ENCODE measurements around the gene ACBD4. TPM values are rescaled to one million over a fixed set of nuclear protein-coding genes. Genes with fewer than 3 reads are reported as not detected.

Gene ACBD4
- total RNA-seq, 1 donor from 2014 or later = 20.6 TPM

DNA sequence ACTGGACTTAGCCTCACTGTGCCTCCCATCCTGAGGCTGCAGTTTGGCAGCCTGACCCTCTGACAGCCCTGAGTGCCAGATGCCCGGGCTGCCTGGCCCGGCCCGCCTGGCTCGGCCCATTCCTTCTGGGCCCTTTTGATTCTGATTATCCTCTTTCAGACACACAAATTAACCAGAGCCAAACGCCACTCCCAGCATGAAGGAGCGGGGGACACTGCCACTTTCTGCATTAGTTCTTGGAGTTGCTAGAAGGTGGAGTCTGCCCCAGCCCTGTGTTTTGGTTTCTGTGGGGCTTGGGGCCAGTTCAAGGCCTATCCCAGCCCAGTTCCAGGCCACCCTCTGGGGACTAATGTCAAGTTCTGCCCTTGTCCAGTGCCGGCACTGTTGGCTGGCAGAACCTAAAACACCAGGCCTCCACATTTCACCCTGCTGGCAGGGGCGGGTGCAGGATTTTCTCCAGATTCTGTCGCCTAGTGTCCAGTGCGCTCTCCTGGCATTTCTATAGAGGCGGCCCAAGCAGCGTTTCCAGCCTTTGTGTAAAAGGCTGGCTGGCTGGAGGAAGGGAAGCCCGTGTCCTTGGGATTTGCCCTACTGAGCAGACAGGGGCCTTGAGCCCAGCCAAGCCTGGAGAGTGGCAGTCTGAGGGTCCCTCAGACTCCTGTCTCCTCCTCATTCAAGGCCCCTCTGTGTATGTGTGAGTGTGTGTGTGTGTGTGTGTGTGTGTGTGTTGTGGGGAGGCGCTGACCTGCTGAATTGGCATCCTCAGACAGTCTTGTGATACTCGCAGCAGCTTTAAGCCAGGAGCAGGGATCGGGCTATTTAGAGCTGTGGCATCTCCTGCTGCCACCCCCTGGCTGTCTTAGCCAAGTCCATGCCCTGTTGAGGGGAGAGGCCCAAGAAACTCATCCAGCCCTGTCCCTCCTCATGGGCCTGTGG lies 24.5 kb upstream of the ACBD4 start:
- DNase-seq = no peak
- H3K4me1 Mint-ChIP-seq = peaks cover 13% of the 10 kb centered on the region
- H3K27me3 Mint-ChIP-seq = no peaks in the 10 kb centered on the region
- ChIA-PET CTCF (interaction anchor here (1.5 kb wide), 1 partner anchor 12 kb away, joined by 4 read pairs; no protein-coding TSS in a partner anchor), POLR2A (interaction anchor here (0.7 kb wide), 1 partner anchor 37 kb away, joined by 3 read pairs; no protein-coding TSS in a partner anchor)
- TF ChIP-seq, protein P1, sequence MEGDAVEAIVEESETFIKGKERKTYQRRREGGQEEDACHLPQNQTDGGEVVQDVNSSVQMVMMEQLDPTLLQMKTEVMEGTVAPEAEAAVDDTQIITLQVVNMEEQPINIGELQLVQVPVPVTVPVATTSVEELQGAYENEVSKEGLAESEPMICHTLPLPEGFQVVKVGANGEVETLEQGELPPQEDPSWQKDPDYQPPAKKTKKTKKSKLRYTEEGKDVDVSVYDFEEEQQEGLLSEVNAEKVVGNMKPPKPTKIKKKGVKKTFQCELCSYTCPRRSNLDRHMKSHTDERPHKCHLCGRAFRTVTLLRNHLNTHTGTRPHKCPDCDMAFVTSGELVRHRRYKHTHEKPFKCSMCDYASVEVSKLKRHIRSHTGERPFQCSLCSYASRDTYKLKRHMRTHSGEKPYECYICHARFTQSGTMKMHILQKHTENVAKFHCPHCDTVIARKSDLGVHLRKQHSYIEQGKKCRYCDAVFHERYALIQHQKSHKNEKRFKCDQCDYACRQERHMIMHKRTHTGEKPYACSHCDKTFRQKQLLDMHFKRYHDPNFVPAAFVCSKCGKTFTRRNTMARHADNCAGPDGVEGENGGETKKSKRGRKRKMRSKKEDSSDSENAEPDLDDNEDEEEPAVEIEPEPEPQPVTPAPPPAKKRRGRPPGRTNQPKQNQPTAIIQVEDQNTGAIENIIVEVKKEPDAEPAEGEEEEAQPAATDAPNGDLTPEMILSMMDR (IDR thresholded peaks at IDR 0.05) = no peak
- no peak overlapping the region for H3K4me3 Mint-ChIP-seq
- no peak overlapping the region for H3K27ac Mint-ChIP-seq
- H3K36me3 Mint-ChIP-seq (ENCODE audit: low read depth) = peaks cover 34% of the 10 kb centered on the region
- intact Hi-C loops (cut with micrococcal nuclease) = no loop called here
- no peak for ATAC-seq (ENCODE audit: low read depth)
- H3K9me3 Mint-ChIP-seq = no peaks in the 10 kb centered on the region

DNA sequence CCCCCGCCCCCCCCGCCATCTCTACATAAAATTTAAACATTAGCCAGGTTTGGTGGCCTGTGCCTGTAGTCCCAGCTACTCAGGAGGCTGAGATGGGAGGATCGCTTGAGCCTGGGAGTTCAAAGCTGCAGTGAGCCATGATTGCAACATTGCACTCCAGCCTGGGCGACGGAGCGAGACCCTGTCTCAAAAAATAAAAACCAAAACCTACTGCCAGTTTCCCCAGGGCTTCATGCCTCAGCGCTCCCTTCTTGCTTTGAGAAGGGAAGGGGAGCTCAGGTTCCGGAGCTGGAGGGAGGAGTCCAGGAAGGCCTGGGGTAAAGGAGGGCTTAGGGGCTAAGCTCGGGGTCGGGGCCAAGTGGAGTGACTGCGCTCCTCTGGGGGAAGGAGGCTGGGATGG lies 23.6 kb upstream of the ACBD4 start:
- POLR2A ChIA-PET = interaction anchor here (0.7 kb wide), 2 partner anchors 38 to 49 kb away, joined by 3 to 16 read pairs; no protein-coding TSS in a partner anchor
- Mint-ChIP-seq H3K4me3 (no peak overlapping the region), H3K36me3 (ENCODE audit: low read depth) (peaks cover 24% of the 10 kb centered on the region), H3K27ac (no peak overlapping the region), H3K27me3 (no peaks in the 10 kb centered on the region), H3K9me3 (no peaks in the 10 kb centered on the region), H3K4me1 (peaks cover 13% of the 10 kb centered on the region)
- CTCF ChIA-PET = interaction anchor here (1.5 kb wide), 1 partner anchor 13 kb away, joined by 4 read pairs; no protein-coding TSS in a partner anchor
- ATAC-seq (ENCODE audit: low read depth) = peak; percentile 50
- DNase-seq = no peak
- intact Hi-C loops (cut with micrococcal nuclease) = no loop called here
- TF ChIP-seq, protein P1 (IDR thresholded peaks at IDR 0.05) = no peak

DNA sequence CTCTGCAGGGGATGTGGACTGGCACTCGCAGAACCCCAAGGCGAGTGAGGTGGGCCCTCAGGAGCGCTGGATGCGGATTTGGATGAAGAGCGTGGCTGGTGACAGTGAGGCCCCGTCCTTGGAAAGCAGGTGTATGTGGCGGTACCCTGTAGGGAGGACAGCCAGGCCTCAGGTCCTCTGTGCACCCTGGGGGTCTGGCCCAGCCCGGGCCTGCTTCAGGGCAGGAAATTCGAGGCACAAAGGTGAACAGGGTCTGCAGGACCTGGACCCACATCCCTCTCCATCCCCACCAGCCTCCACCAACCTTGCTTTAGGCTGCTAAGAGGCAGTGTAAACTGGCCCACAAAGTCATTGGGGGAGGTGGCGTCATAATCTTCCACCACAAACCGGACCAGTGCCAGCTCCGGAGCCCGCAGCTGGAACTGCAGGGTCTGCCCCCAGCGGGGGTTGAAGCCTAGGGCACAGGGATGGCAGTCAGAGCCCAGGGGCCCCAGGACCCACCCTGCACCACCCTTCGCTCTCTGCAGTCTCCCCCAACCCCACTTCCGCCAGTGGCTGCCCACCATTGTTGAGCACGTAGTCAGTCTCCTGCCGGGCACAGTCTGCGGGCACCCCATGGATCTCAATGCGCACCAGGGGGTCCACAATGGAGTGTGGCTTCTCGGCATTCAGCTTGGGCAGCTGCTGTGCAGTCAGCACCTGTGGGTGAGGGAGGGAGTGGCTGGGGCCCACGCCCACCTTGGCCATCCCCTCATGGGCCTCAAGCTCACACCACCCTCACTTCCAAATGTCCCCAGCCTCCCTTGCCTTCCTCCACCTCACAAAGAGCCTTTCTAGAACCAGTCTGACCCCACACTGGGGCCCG lies 22.7 kb upstream of the ACBD4 start:
- Mint-ChIP-seq H3K27ac (no peak overlapping the region), H3K36me3 (ENCODE audit: low read depth) (peaks cover 16% of the 10 kb centered on the region), H3K27me3 (no peaks in the 10 kb centered on the region), H3K4me1 (peaks cover 13% of the 10 kb centered on the region), H3K9me3 (no peaks in the 10 kb centered on the region), H3K4me3 (no peak overlapping the region)
- intact Hi-C loops (cut with micrococcal nuclease) = no loop called here
- DNase-seq (no peak), ATAC-seq (ENCODE audit: low read depth) (no peak)
- ChIA-PET POLR2A (interaction anchor here (0.5 kb wide), 1 partner anchor 76 kb away, joined by 3 read pairs; no protein-coding TSS in a partner anchor), CTCF (no interaction called here)
- TF ChIP-seq, protein P1 (IDR thresholded peaks at IDR 0.05) = no peak

DNA sequence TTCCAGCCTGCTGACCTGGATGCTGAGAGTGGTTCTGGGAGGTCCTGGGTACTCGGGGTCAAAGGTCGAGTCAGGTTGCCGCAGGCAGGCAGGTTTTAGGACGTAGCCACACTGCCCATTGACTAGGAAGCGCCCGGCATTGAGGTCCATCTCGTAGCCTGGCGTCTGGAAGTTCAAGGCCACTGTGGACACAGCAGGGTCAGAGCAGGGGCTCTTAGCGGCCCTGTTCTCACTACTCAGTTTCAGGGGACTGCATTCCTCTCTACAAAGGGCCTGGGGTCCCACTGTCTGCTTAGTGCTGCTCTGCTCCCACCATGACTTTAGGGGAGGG lies 22.1 kb upstream of the ACBD4 start:
- Mint-ChIP-seq H3K9me3 (no peaks in the 10 kb centered on the region), H3K36me3 (ENCODE audit: low read depth) (peaks cover 10% of the 10 kb centered on the region), H3K4me1 (peaks cover 13% of the 10 kb centered on the region), H3K4me3 (no peak overlapping the region), H3K27ac (no peak overlapping the region), H3K27me3 (no peaks in the 10 kb centered on the region)
- CTCF ChIA-PET = no interaction called here
- ATAC-seq (ENCODE audit: low read depth) = no peak
- TF ChIP-seq, protein P1 (IDR thresholded peaks at IDR 0.05) = no peak
- POLR2A ChIA-PET = interaction anchor here (0.5 kb wide), 1 partner anchor 75 kb away, joined by 3 read pairs; no protein-coding TSS in a partner anchor
- no peak for DNase-seq
- intact Hi-C loops (cut with micrococcal nuclease) = no loop called here
